Urinary bladder (tissue), 4 donors: ENCODE data around the gene ATP2A1. TPM values are rescaled to one million over a fixed set of nuclear protein-coding genes. Genes with fewer than 3 reads are reported as not detected.
"Not testable (repeated sequence)": the region's sequence is repeated elsewhere in the genome, so short reads cannot be mapped to it uniquely, and the experiment has no call there.

Experiments
- DNase-seq: peaks from one replicate; pipeline ENCODE4 v3.0.0-alpha.2; 2015; ENCODE audit errors: extremely low spot score
- H3K27ac ChIP-seq: one replicate; pipeline ENCODE4 v1.5.1; 2013; ENCODE audit warnings: low read depth, mild to moderate bottlenecking, moderate library complexity
- H3K36me3 ChIP-seq: one replicate; pipeline ENCODE4 v1.6.1; 2013; ENCODE audit warnings: mild to moderate bottlenecking, moderate library complexity; ENCODE audit not compliant: insufficient read depth
- H3K4me1 ChIP-seq: one replicate; pipeline ENCODE4 v1.6.1; 2013; ENCODE audit warnings: mild to moderate bottlenecking, moderate library complexity; ENCODE audit not compliant: insufficient read depth
- H3K4me3 ChIP-seq: one replicate; pipeline ENCODE4 v1.5.1; 2013; ENCODE audit warnings: low read depth, low read length
- WGBS: extraction: QIAGEN DNeasy Blood & Tissue Kit; methylation state at CpG from one replicate; pipeline ENCODE4 v1.1.7; 2013; 5-methylcytosine and 5-hydroxymethylcytosine counted together
- polyA plus RNA-seq: library from polyadenylated mRNA; stranded (reverse); fragments of 200-250 nt; gene quantifications from one replicate; pipeline ENCODE4 v1.2.3, GENCODE V29; 2013
- total RNA-seq: library from RNA; depleted of rRNA; stranded (reverse); fragments of >200 nt; gene quantifications from one replicate; pipeline ENCODE4 v1.2.3, GENCODE V29; 2014
- donor health status: healthy with polysubstance abuse.
- donor health status: healthy.

Gene ATP2A1
- total and polyA plus RNA-seq, 2 donors = 0.42 to 2.9 TPM

GRCh38 chr16:28881565-28881964 lies 3.3 kb downstream of the ATP2A1 start:
- not testable (repeated sequence) for H3K4me3 ChIP-seq, H3K36me3 ChIP-seq, H3K4me1 ChIP-seq, H3K27ac ChIP-seq, DNase-seq
- WGBS = 86% methylated on average over 4 of the region's 4 CpGs

GRCh38 chr16:28882551-28883160 lies 4.4 kb downstream of the ATP2A1 start:
- no peak overlapping the region for H3K4me3 ChIP-seq
- DNase-seq = no peak
- WGBS = 34% methylated on average over 24 of the region's 24 CpGs
- no peaks in the 10 kb centered on the region for H3K36me3 ChIP-seq
- H3K27ac ChIP-seq = no peak overlapping the region
- H3K4me1 ChIP-seq = peaks cover 2% of the 10 kb centered on the region

GRCh38 chr16:28883221-28883996 lies 5.1 kb downstream of the ATP2A1 start:
- H3K36me3 ChIP-seq = no peaks in the 10 kb centered on the region
- H3K4me3 ChIP-seq = no peak overlapping the region
- WGBS = 54% methylated on average over 25 of the region's 25 CpGs
- no peak overlapping the region for H3K27ac ChIP-seq
- peaks cover 2% of the 10 kb centered on the region for H3K4me1 ChIP-seq
- DNase-seq = no peak

GRCh38 chr16:28884045-28884444 lies 5.8 kb downstream of the ATP2A1 start:
- 93% methylated on average over 6 of the region's 6 CpGs for WGBS
- DNase-seq = no peak
- no peaks in the 10 kb centered on the region for H3K36me3 ChIP-seq
- peaks cover 2% of the 10 kb centered on the region for H3K4me1 ChIP-seq
- H3K27ac ChIP-seq = no peak overlapping the region
- no peak overlapping the region for H3K4me3 ChIP-seq

GRCh38 chr16:28886945-28887344 lies 8.7 kb downstream of the ATP2A1 start:
- no peak overlapping the region for H3K4me3 ChIP-seq
- no peak overlapping the region for H3K27ac ChIP-seq
- no peaks in the 10 kb centered on the region for H3K4me1 ChIP-seq
- H3K36me3 ChIP-seq = no peaks in the 10 kb centered on the region
- no peak for DNase-seq
- 72% methylated on average over 10 of the region's 10 CpGs for WGBS

- H3K36me3 ChIP-seq, H3K4me3 ChIP-seq, H3K4me1 ChIP-seq, DNase-seq, H3K27ac ChIP-seq: not testable (repeated sequence)
- WGBS = 96% methylated on average over 5 of the region's 5 CpGs
Observed at GRCh38 chr16:28890355-28890754, 12.1 kb downstream of the ATP2A1 start.

GRCh38 chr16:28891964-28892890 lies 13.9 kb downstream of the ATP2A1 start:
- no peak for DNase-seq
- Histone ChIP-seq H3K4me3 (no peak overlapping the region), H3K4me1 (no peaks in the 10 kb centered on the region), H3K27ac (no peak overlapping the region), H3K36me3 (no peaks in the 10 kb centered on the region)
- WGBS = 78% methylated on average over 14 of the region's 14 CpGs

- no peak for DNase-seq
- 90% methylated on average over 4 of the region's 4 CpGs for WGBS
- no peak overlapping the region for H3K27ac ChIP-seq
- no peak overlapping the region for H3K4me3 ChIP-seq
- H3K36me3 ChIP-seq = no peaks in the 10 kb centered on the region
- H3K4me1 ChIP-seq = no peaks in the 10 kb centered on the region
Observed at GRCh38 chr16:28893291-28893690, 15.0 kb downstream of the ATP2A1 start.

GRCh38 chr16:28895609-28896008 lies 17.3 kb downstream of the ATP2A1 start:
- Histone ChIP-seq H3K36me3 (no peaks in the 10 kb centered on the region), H3K4me1 (no peaks in the 10 kb centered on the region), H3K4me3 (no peak overlapping the region), H3K27ac (no peak overlapping the region)
- DNase-seq = no peak
- WGBS = 89% methylated on average over 4 of the region's 4 CpGs

GRCh38 chr16:28897826-28898225 lies 19.5 kb downstream of the ATP2A1 start:
- no peak overlapping the region for H3K27ac ChIP-seq
- no peaks in the 10 kb centered on the region for H3K4me1 ChIP-seq
- no peak overlapping the region for H3K4me3 ChIP-seq
- DNase-seq = no peak
- no peaks in the 10 kb centered on the region for H3K36me3 ChIP-seq
- 81% methylated on average over 4 of the region's 4 CpGs for WGBS

GRCh38 chr16:28898266-28898665 lies 20.0 kb downstream of the ATP2A1 start:
- no peak overlapping the region for H3K4me3 ChIP-seq
- H3K4me1 ChIP-seq = no peaks in the 10 kb centered on the region
- no peaks in the 10 kb centered on the region for H3K36me3 ChIP-seq
- 90% methylated on average over 15 of the region's 15 CpGs for WGBS
- DNase-seq = no peak
- no peak overlapping the region for H3K27ac ChIP-seq

GRCh38 chr16:28898942-28899341 lies 20.7 kb downstream of the ATP2A1 start:
- no peak for DNase-seq
- H3K4me3 ChIP-seq = no peak overlapping the region
- H3K36me3 ChIP-seq = no peaks in the 10 kb centered on the region
- no peak overlapping the region for H3K27ac ChIP-seq
- H3K4me1 ChIP-seq = no peaks in the 10 kb centered on the region
- WGBS = 87% methylated on average over 4 of the region's 4 CpGs

GRCh38 chr16:28899882-28900590 lies 21.7 kb downstream of the ATP2A1 start:
- H3K4me3 ChIP-seq = no peak overlapping the region
- H3K27ac ChIP-seq = no peak overlapping the region
- H3K4me1 ChIP-seq = no peaks in the 10 kb centered on the region
- 91% methylated on average over 11 of the region's 11 CpGs for WGBS
- DNase-seq = no peak
- H3K36me3 ChIP-seq = no peaks in the 10 kb centered on the region
